ENCODE data around the gene CDK11B. TPM values are rescaled to one million over a fixed set of nuclear protein-coding genes. Genes with fewer than 3 reads are reported as not detected.

The CDK11B gene
- total RNA-seq, 1 donor from 2014 or later = 30.4 TPM

GRCh38 chr1:1630191-1630964 is 28.4 kb downstream of the CDK11B start:
- DNase-seq (ENCODE audit: low spot score) = peak; percentile 78
- intact Hi-C loops (cut with DNase I) = no loop called here

- intact Hi-C loops (cut with DNase I) = no loop called here
- DNase-seq (ENCODE audit: low spot score) = peak; percentile 75
Observed at GRCh38 chr1:1629430-1630190, 29.2 kb downstream of the CDK11B start.

- intact Hi-C loops (cut with DNase I) = no loop called here
- no peak for DNase-seq (ENCODE audit: low spot score)
Observed at GRCh38 chr1:1628754-1629429, 29.9 kb downstream of the CDK11B start.

- DNase-seq (ENCODE audit: low spot score) = no peak
Observed at GRCh38 chr1:1627829-1628753, 30.7 kb downstream of the CDK11B start.

GRCh38 chr1:1627261-1627828 is 31.5 kb downstream of the CDK11B start:
- intact Hi-C loops (cut with DNase I) = no loop called here
- no peak for DNase-seq (ENCODE audit: low spot score)

More at GRCh38 chr1:1627829-1628753, 30.7 kb downstream of the CDK11B start:
- intact Hi-C loops (cut with DNase I) = no loop called here

- no peak for DNase-seq (ENCODE audit: low spot score)
- intact Hi-C loops (cut with DNase I) = no loop called here
Observed at GRCh38 chr1:1626207-1627141, 32.3 kb downstream of the CDK11B start.

- intact Hi-C loops (cut with DNase I) = no loop called here
- no peak for DNase-seq (ENCODE audit: low spot score)
Observed at GRCh38 chr1:1625824-1626206, 33.0 kb downstream of the CDK11B start.

- no peak for DNase-seq (ENCODE audit: low spot score)
- intact Hi-C loops (cut with DNase I) = no loop called here
Observed at GRCh38 chr1:1625404-1625775, 33.4 kb downstream of the CDK11B start.

GRCh38 chr1:1624443-1625403 is 34.1 kb downstream of the CDK11B start:
- DNase-seq (ENCODE audit: low spot score) = peak; percentile 87
- intact Hi-C loops (cut with DNase I) = no loop called here

- intact Hi-C loops (cut with DNase I) = no loop called here
- peak; percentile 74 for DNase-seq (ENCODE audit: low spot score)
Observed at GRCh38 chr1:1623631-1624442, 35.0 kb downstream of the CDK11B start.

GRCh38 chr1:1623181-1623630 is 35.6 kb downstream of the CDK11B start:
- intact Hi-C loops (cut with DNase I) = no loop called here
- DNase-seq (ENCODE audit: low spot score) = no peak

GRCh38 chr1:1622788-1623094 is 36.1 kb downstream of the CDK11B start:
- intact Hi-C loops (cut with DNase I) = no loop called here
- DNase-seq (ENCODE audit: low spot score) = no peak

- no peak for DNase-seq (ENCODE audit: low spot score)
- intact Hi-C loops (cut with DNase I) = no loop called here
Observed at GRCh38 chr1:1622010-1622787, 36.6 kb downstream of the CDK11B start.

- no peak for DNase-seq (ENCODE audit: low spot score)
- intact Hi-C loops (cut with DNase I) = no loop called here
Observed at GRCh38 chr1:1621173-1622009, 37.4 kb downstream of the CDK11B start.
